ENCODE measurements around the gene ARL16.

GRCh38 chr17:81726004-81726403 is 42.4 kb upstream of the ARL16 start:
- no peak for TF ChIP-seq CTCF (IDR thresholded peaks at IDR 0.05)
- no peak for TF ChIP-seq POLR2A (IDR thresholded peaks at IDR 0.05)
- peak in 1 of 2 donors; percentile 38 for TF ChIP-seq POLR2AphosphoS5 (IDR thresholded peaks at IDR 0.05; ENCODE audit: insufficient read depth in 1 of 2, low read depth in 1 of 2)
